Ishikawa (cell line): ENCODE measurements around the gene IQSEC3.
A peak's percentile ranks its signal among the peaks of the same experiment; 100 is the strongest.

Experiments
- CEBPB ChIP-seq: IDR thresholded peaks from 2 replicates; pipeline ENCODE4 v1.6.1; 2012
- CREB1 ChIP-seq: IDR thresholded peaks from 2 replicates; pipeline ENCODE4 v1.6.1; 2012; ENCODE audit warnings: low read depth
- EGR1 ChIP-seq: IDR thresholded peaks from 2 replicates; pipeline ENCODE4 v1.6.1; 2012
- EP300 ChIP-seq: IDR thresholded peaks from 2 replicates; pipeline ENCODE4 v1.6.1; 2012; ENCODE audit warnings: borderline replicate concordance
- FOXM1 ChIP-seq: IDR thresholded peaks from 2 replicates; pipeline ENCODE4 v1.6.1; 2012; ENCODE audit warnings: low read depth, borderline replicate concordance
- NFIC ChIP-seq: IDR thresholded peaks from 2 replicates; pipeline ENCODE4 v1.6.1; 2012
- RAD21 ChIP-seq: IDR thresholded peaks from 2 replicates; pipeline ENCODE4 v1.6.1; 2012; ENCODE audit warnings: low read depth
- REST ChIP-seq: IDR thresholded peaks from 2 replicates; pipeline ENCODE4 v1.6.1; 2012; ENCODE audit warnings: low read depth, mild to moderate bottlenecking
- TAF1 ChIP-seq: IDR thresholded peaks from 2 replicates; pipeline ENCODE4 v1.6.1; 2012; ENCODE audit warnings: low read depth, mild to moderate bottlenecking
- TCF12 ChIP-seq: IDR thresholded peaks from 2 replicates; pipeline ENCODE4 v1.6.1; 2012; ENCODE audit warnings: low read depth
- TEAD4 ChIP-seq: IDR thresholded peaks from 2 replicates; pipeline ENCODE4 v1.6.1; 2012
- YY1 ChIP-seq: IDR thresholded peaks from 2 replicates; pipeline ENCODE4 v1.6.1; 2012; ENCODE audit warnings: low read depth
- ZBTB7A ChIP-seq: IDR thresholded peaks from 2 replicates; pipeline ENCODE4 v1.6.1; 2012; ENCODE audit warnings: low read depth
- TF ChIP-seq, protein P1 (sequence below): IDR thresholded peaks from 2 replicates; pipeline ENCODE4 v1.6.1; 2012
- TF ChIP-seq, protein P2 (sequence below): IDR thresholded peaks from 2 replicates; pipeline ENCODE4 v1.6.1; 2012

The IQSEC3 gene

GRCh38 chr12:181921-182320 lies 115.4 kb downstream of the IQSEC3 start:
- TF ChIP-seq CREB1 (no peak), YY1 (no peak), TEAD4 (no peak), NFIC (no peak), EGR1 (no peak), TCF12 (no peak), ZBTB7A (no peak), REST (no peak), TAF1 (no peak)
- TF ChIP-seq, protein P1, sequence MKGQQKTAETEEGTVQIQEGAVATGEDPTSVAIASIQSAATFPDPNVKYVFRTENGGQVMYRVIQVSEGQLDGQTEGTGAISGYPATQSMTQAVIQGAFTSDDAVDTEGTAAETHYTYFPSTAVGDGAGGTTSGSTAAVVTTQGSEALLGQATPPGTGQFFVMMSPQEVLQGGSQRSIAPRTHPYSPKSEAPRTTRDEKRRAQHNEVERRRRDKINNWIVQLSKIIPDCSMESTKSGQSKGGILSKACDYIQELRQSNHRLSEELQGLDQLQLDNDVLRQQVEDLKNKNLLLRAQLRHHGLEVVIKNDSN, result no peak
- TF ChIP-seq, protein P2, sequence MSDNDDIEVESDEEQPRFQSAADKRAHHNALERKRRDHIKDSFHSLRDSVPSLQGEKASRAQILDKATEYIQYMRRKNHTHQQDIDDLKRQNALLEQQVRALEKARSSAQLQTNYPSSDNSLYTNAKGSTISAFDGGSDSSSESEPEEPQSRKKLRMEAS, result no peak

- TF ChIP-seq FOXM1, result peak; percentile 57; the same call in 1 of the 2 replicates
- TF ChIP-seq EP300, result peak; percentile 72
- no peak for TF ChIP-seq REST
- TF ChIP-seq NFIC, result no peak
- TF ChIP-seq, protein P2, result no peak
- no peak for TF ChIP-seq EGR1
- TF ChIP-seq, protein P1, result no peak
- peak; percentile 72; the same call in 1 of the 2 replicates for TF ChIP-seq TCF12
- TF ChIP-seq ZBTB7A, result 0 out of 2 replicates have a peak, but pooled peaks have one; percentile 33
- TF ChIP-seq CEBPB, result no peak
- no peak for TF ChIP-seq TEAD4
- no peak for TF ChIP-seq TAF1
- no peak for TF ChIP-seq CREB1
- no peak for TF ChIP-seq YY1
- TF ChIP-seq RAD21, result no peak
Measured at GRCh38 chr12:182381-182892, 115.9 kb downstream of the IQSEC3 start.

GRCh38 chr12:184811-185575 lies 118.4 kb downstream of the IQSEC3 start:
- TF ChIP-seq FOXM1 (no peak), CREB1 (no peak), NFIC (no peak), RAD21 (no peak), ZBTB7A (no peak), TEAD4 (no peak), YY1 (no peak), TAF1 (no peak), EP300 (no peak)
- TF ChIP-seq, protein P1, result no peak

- no peak for TF ChIP-seq EP300
- TF ChIP-seq, protein P1, result peak; percentile 64; the same call in 1 of the 2 replicates
Measured at GRCh38 chr12:185576-185955, 119.0 kb downstream of the IQSEC3 start.

GRCh38 chr12:186006-186625 lies 119.5 kb downstream of the IQSEC3 start:
- TF ChIP-seq CREB1 (no peak), FOXM1 (no peak), EGR1 (no peak), YY1 (no peak), NFIC (no peak), CEBPB (no peak), EP300 (no peak), TCF12 (no peak), ZBTB7A (no peak), TEAD4 (no peak), TAF1 (no peak), RAD21 (no peak), REST (no peak)
- TF ChIP-seq, protein P2, result no peak
- TF ChIP-seq, protein P1, result no peak
